ENCODE data around the gene DGCR6L. TPM values are rescaled to one million over a fixed set of nuclear protein-coding genes. Genes with fewer than 3 reads are reported as not detected.
"Not testable (repeated sequence)": the region's sequence is repeated elsewhere in the genome, so short reads cannot be mapped to it uniquely, and the experiment has no call there.

DGCR6L gene
- total and polyA plus RNA-seq, 5 experiments from 2014 or later, result 36.1 to 144 (median 104) TPM

DNA sequence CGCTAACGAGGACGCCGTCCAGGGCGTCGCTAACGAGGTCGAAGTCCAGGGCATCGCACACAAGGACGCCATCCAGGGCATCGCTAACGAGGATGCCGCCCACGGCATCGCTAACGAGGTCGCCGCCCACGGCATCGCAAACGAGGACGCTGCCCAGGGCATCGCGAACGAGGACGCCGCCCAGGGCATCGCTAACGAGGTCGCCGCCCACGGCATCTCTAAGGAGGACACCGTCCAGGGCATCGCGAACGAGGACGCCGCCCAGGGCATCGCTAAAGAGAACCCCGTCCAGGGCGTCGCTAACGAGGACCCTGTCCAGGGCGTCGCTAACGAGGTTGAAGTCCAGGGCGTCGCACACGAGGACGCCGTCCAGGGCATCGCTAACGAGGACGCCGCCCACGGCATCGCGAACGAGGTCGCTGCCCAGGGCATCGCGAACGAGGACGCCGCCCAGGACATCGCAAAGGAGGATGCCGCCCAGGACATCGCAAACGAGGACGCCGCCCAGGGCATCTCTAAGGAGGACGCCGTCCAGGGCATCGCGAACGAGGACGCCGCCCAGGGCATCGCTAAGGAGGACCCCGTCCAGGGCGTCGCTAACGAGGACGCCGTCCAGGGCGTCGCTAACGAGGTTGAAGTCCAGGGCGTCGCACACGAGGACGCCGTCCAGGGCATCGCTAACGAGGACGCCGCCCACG is 36.2 kb upstream of the DGCR6L start:
- H3K4me3 Mint-ChIP-seq, H3K27me3 Mint-ChIP-seq, ATAC-seq, H3K27ac Mint-ChIP-seq, DNase-seq, H3K4me1 Mint-ChIP-seq, H3K9me3 Mint-ChIP-seq, POLR2A ChIA-PET, H3K36me3 Mint-ChIP-seq: not testable (repeated sequence)

- Mint-ChIP-seq H3K27ac (no peak overlapping the region), H3K4me1 (no peaks in the 10 kb centered on the region), H3K9me3 (no peaks in the 10 kb centered on the region), H3K27me3 (no peaks in the 10 kb centered on the region), H3K4me3 (no peak overlapping the region), H3K36me3 (no peaks in the 10 kb centered on the region)
- POLR2A ChIA-PET, result no interaction called here
- DNase-seq (no peak), ATAC-seq (no peak)
Observed at GRCh38 chr22:20354238-20354975, 34.5 kb upstream of the DGCR6L start.

GRCh38 chr22:20352536-20352935 is 32.7 kb upstream of the DGCR6L start:
- H3K27me3 Mint-ChIP-seq, H3K9me3 Mint-ChIP-seq, H3K4me1 Mint-ChIP-seq, DNase-seq, H3K4me3 Mint-ChIP-seq, H3K36me3 Mint-ChIP-seq, ATAC-seq, POLR2A ChIA-PET, H3K27ac Mint-ChIP-seq: not testable (repeated sequence)

DNA sequence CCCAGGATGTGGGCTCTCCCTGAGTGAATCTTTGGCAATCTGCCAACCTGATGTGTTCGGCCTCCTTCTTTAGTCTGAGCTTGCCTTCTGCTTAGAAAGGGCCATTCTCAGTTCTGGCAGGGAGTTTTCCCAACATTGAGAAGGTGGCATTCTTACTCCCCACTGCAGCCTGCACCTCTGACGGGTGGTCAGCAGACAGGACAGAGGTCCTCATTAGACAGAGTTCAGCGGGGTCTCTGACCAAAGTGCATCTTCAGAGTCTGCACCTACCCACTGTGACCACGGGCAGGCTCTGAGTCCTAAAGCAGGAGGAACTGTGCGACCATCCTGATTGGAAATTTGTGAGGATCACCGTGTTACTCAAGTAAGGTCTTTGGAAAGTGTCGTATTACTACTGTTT is 26.7 kb upstream of the DGCR6L start:
- DNase-seq, H3K9me3 Mint-ChIP-seq, H3K27me3 Mint-ChIP-seq, H3K27ac Mint-ChIP-seq, H3K36me3 Mint-ChIP-seq, H3K4me3 Mint-ChIP-seq, ATAC-seq, H3K4me1 Mint-ChIP-seq, POLR2A ChIA-PET: not testable (repeated sequence)

GRCh38 chr22:20338291-20338690 is 18.4 kb upstream of the DGCR6L start:
- H3K9me3 Mint-ChIP-seq, result not testable (repeated sequence)

DNA sequence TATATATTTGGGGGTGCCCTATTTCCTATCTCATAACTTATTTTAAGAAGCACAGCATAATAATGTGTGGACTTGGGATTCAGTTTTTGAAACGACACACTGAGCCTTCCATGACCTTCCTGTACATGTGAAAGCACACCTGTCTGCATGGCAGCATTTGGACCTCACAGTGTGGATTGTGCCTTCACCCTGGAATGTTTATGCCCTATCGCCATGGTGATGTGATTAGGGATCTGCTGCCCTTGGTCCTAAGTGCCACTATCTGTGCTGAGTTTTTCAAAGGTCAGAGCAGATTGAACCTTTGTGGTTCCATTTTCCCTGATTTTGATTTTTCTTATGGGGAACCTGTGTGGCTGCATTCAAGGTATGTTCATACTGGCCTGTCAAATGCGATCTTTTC is 17.9 kb upstream of the DGCR6L start:
- POLR2A ChIA-PET, H3K36me3 Mint-ChIP-seq, H3K9me3 Mint-ChIP-seq, H3K27ac Mint-ChIP-seq, H3K27me3 Mint-ChIP-seq, H3K4me3 Mint-ChIP-seq, ATAC-seq, H3K4me1 Mint-ChIP-seq: not testable (repeated sequence)
- DNase-seq, result peak in 2 of 10 donors; percentile 21 to 24

More at GRCh38 chr22:20338291-20338690, 18.4 kb upstream of the DGCR6L start:
- H3K4me1 Mint-ChIP-seq, POLR2A ChIA-PET, ATAC-seq, H3K27ac Mint-ChIP-seq, H3K4me3 Mint-ChIP-seq, H3K36me3 Mint-ChIP-seq, H3K27me3 Mint-ChIP-seq: not testable (repeated sequence)
- peak in 2 of 10 donors; percentile 31 to 32 for DNase-seq

- H3K27ac Mint-ChIP-seq, H3K36me3 Mint-ChIP-seq, H3K9me3 Mint-ChIP-seq, ATAC-seq, DNase-seq, H3K4me3 Mint-ChIP-seq, POLR2A ChIA-PET, H3K27me3 Mint-ChIP-seq, H3K4me1 Mint-ChIP-seq: not testable (repeated sequence)
Observed at GRCh38 chr22:20336561-20336960, 16.7 kb upstream of the DGCR6L start.

- peak; percentile 56 to 64 for ATAC-seq
- H3K27me3 Mint-ChIP-seq, H3K36me3 Mint-ChIP-seq, H3K9me3 Mint-ChIP-seq: not testable (repeated sequence)
- POLR2A ChIA-PET, result interaction anchor here (0.7 kb wide), 3 partner anchors 50 to 95 kb away, joined by 3 to 5 read pairs (median 4); no protein-coding TSS in a partner anchor
- H3K4me3 Mint-ChIP-seq, result peak overlapping the region; percentile 50 to 89 (median 74)
- peaks cover 3 to 23% (median 18%) of the 10 kb centered on the region in 4 donors for H3K4me1 Mint-ChIP-seq
- peak overlapping the region; percentile 63 to 96 (median 92) for H3K27ac Mint-ChIP-seq
- peak in 3 of 10 donors; percentile 32 to 45 (median 38) for DNase-seq
Observed at GRCh38 chr22:20328569-20328930, 8.7 kb upstream of the DGCR6L start.

DNA sequence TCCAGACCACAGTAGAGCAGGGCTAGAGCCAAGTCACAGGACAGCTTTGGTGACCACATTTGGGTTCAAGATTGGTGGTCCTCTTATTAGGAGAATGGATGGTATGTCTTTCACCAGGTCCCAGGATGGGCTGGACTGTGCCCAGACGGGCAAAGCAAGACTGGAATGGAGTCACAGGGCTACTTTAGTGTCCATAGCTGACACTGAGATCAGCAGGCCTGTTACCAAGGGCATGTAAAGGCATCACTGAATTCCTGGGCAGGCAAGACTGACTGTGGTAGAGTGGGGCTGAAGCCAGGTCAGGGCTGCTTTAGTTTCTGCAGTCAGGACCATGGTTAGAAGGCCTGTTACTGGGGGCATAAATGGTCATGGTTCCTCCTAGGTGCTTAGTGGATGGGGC is 6.1 kb upstream of the DGCR6L start:
- H3K9me3 Mint-ChIP-seq, result not testable (repeated sequence)
- peak overlapping the region in 2 of 10 donors; percentile 25 to 34 for H3K27ac Mint-ChIP-seq

DNA sequence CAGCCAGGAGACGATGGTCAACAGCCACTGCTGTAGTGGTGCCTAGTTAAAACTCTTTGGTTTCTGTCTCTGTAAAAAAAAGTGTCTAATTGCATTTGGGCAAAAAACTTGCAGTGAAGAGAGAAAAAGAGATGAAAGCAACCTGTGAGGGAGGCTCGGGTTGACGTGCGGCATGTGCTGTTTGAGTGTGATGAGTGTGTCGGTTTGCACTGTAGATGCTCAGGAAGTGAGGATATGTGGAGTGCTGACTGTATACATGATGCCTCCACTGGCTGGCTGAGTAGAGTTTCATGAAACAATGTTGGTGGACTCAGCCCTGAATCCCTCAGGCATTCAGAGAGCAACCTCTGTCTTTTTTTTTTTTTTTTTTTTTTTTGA is 4.3 kb upstream of the DGCR6L start:
- Mint-ChIP-seq H3K4me1 (peaks cover 19 to 55% (median 48%) of the 10 kb centered on the region in 4 donors), H3K9me3 (no peaks in the 10 kb centered on the region)
- ATAC-seq, result peak in 1 of 2 donors; percentile 23

More for the DNA sequence above, 6.1 kb upstream of the DGCR6L start:
- H3K36me3 Mint-ChIP-seq, DNase-seq, H3K4me3 Mint-ChIP-seq, ATAC-seq, H3K27me3 Mint-ChIP-seq, POLR2A ChIA-PET: not testable (repeated sequence)
- H3K4me1 Mint-ChIP-seq, result peaks cover 13 to 46% (median 41%) of the 10 kb centered on the region in 4 donors

DNA sequence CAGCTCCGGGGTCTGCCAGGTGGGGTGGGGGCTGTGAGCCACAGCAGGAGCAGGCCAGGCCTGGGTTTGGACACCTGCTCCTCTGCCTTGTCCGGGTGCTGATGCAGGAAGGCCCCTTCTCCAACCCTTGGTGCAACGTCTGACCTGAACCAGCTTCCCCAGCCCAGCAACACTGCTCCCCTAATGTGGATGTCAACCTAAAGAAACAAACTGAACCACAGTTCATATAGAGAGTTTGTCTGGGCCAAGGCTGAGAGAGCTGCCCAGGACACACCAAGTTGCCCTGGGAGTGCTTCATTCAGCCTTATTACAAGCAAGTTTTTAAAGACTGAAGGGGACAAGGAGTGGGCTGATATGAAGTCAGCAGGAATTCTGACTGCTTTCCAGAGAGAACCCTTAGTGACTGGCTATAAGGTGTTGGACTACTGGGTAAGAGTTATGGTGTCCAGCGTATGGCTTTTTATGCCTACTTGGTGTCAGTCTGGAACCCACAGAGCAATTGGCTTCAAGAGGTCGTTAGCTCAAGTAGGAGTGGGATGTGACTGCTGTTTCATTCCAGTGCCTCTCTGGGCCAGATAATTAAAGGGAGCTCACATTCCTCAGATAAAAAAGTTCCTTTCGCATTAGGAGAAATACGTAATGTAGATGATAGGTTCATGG is 1.8 kb upstream of the DGCR6L start:
- POLR2A ChIA-PET, ATAC-seq, H3K36me3 Mint-ChIP-seq, DNase-seq, H3K27me3 Mint-ChIP-seq, H3K9me3 Mint-ChIP-seq: not testable (repeated sequence)
- Mint-ChIP-seq H3K27ac (peak overlapping the region in 9 of 10 donors; percentile 48 to 92 (median 80)), H3K4me3 (peak overlapping the region; percentile 33 to 94 (median 90)), H3K4me1 (peaks cover 27 to 66% (median 60%) of the 10 kb centered on the region in 4 donors)

More for the DNA sequence above, 4.3 kb upstream of the DGCR6L start:
- peak in 5 of 10 donors; percentile 21 to 57 (median 45) for DNase-seq
- H3K36me3 Mint-ChIP-seq, result no peaks in the 10 kb centered on the region
- POLR2A ChIA-PET, result no interaction called here
- peak overlapping the region in 9 of 10 donors; percentile 61 to 93 (median 86) for H3K27ac Mint-ChIP-seq
- peak overlapping the region in 6 of 10 donors; percentile 11 to 57 (median 24) for H3K4me3 Mint-ChIP-seq
- H3K27me3 Mint-ChIP-seq, result no peaks in the 10 kb centered on the region

GRCh38 chr22:20320659-20321551 is 1.0 kb upstream of the DGCR6L start:
- peak overlapping the region; percentile 73 to 95 (median 90) for H3K27ac Mint-ChIP-seq
- peaks cover 27 to 66% (median 61%) of the 10 kb centered on the region in 4 donors for H3K4me1 Mint-ChIP-seq
- ATAC-seq (peak in 1 of 2 donors; percentile 5), DNase-seq (peak in 1 of 10 donors; percentile 17)
- POLR2A ChIA-PET, result interaction anchor here (0.9 to 1.8 kb wide), 3 partner anchors 13 to 143 kb away, joined by 3 to 11 read pairs (median 3); no protein-coding TSS in a partner anchor
- H3K36me3 Mint-ChIP-seq, H3K27me3 Mint-ChIP-seq, H3K9me3 Mint-ChIP-seq: not testable (repeated sequence)
- H3K4me3 Mint-ChIP-seq, result peak overlapping the region; percentile 87 to 94 (median 93)
